MM.1S (cell line): ENCODE data around the gene LRRC1.
A peak's percentile ranks its signal among the peaks of the same experiment; 100 is the strongest.

Source experiments
- DNase-seq: peaks from one replicate; pipeline ENCODE4 v3.0.0-alpha.2; 2015
- H2AFZ ChIP-seq: fragments of 300-600 bp; sonication (generic); 2 replicates; pipeline ENCODE4 v1.6.0; 2016; ENCODE audit warnings: antibody characterized with exemption, low read length
- H3F3A ChIP-seq: fragments of 300-600 bp; sonication (generic); 2 replicates; pipeline ENCODE4 v1.6.1; 2016; ENCODE audit warnings: mild to moderate bottlenecking, antibody characterized with exemption, low read length, moderate library complexity, mixed read lengths; ENCODE audit not compliant: insufficient read depth
- H3K27ac ChIP-seq: fragments of 300-600 bp; sonication (generic); 2 replicates; pipeline ENCODE4 v1.5.1; 2016; ENCODE audit warnings: mild to moderate bottlenecking, low read length
- H3K27me3 ChIP-seq: fragments of 300-600 bp; sonication (generic); replicated peaks from 2 replicates; pipeline ENCODE4 v1.6.0; 2016; ENCODE audit warnings: low read length; ENCODE audit not compliant: insufficient read depth
- H3K36me3 ChIP-seq: fragments of 300-600 bp; sonication (generic); replicated peaks from 2 replicates; pipeline ENCODE4 v1.6.1; 2016; ENCODE audit warnings: mild to moderate bottlenecking, low read length, mixed read lengths; ENCODE audit not compliant: insufficient read depth
- H3K4me1 ChIP-seq: fragments of 300-600 bp; sonication (generic); 2 replicates; pipeline ENCODE4 v1.6.1; 2016; ENCODE audit warnings: low read length, mixed read lengths
- H3K4me2 ChIP-seq: fragments of 300-600 bp; sonication (generic); 2 replicates; pipeline ENCODE4 v1.6.0; 2016; ENCODE audit warnings: low read depth, low read length
- H3K4me3 ChIP-seq: fragments of 300-600 bp; sonication (generic); 2 replicates; pipeline ENCODE4 v1.5.1; 2016; ENCODE audit warnings: low read length, mixed read lengths
- H3K79me2 ChIP-seq: fragments of 300-600 bp; sonication (generic); 2 replicates; pipeline ENCODE4 v1.6.1; 2016; ENCODE audit warnings: mixed run types, low read length, mixed read lengths
- H3K9ac ChIP-seq: fragments of 300-600 bp; sonication (generic); 2 replicates; pipeline ENCODE4 v1.6.1; 2016; ENCODE audit warnings: low read length, mixed read lengths
- H3K9me2 ChIP-seq: fragments of 300-600 bp; sonication (generic); replicated peaks from 2 replicates; pipeline ENCODE4 v1.6.1; 2016; ENCODE audit warnings: mild to moderate bottlenecking, low read length, mixed read lengths; ENCODE audit not compliant: insufficient read depth
- H3K9me3 ChIP-seq: fragments of 300-600 bp; sonication (generic); replicated peaks from 2 replicates; pipeline ENCODE4 v1.6.1; 2016; ENCODE audit warnings: mild to moderate bottlenecking, low read length, mixed read lengths; ENCODE audit not compliant: insufficient read depth
- H4K20me1 ChIP-seq: fragments of 300-600 bp; sonication (generic); 2 replicates; pipeline ENCODE4 v1.6.1; 2016; ENCODE audit warnings: mild to moderate bottlenecking, low read length, moderate library complexity, mixed read lengths; ENCODE audit not compliant: insufficient read depth
- EZH2 ChIP-seq: fragments of 300-600 bp; sonication (generic); optimal IDR thresholded peaks from 2 replicates; pipeline ENCODE3; 2017; ENCODE audit warnings: low read depth, mild to moderate bottlenecking, antibody characterized with exemption, low read length, mixed read lengths
- EZH2phosphoT487 ChIP-seq: fragments of 300-600 bp; sonication (generic); IDR thresholded peaks from 2 replicates; pipeline ENCODE4 v1.6.1; 2018; ENCODE audit warnings: antibody characterized with exemption, low read length
- TF ChIP-seq, protein P1 (sequence below): fragments of 300-600 bp; sonication (generic); IDR thresholded peaks from 2 replicates; pipeline ENCODE4 v1.5.1; 2016; ENCODE audit warnings: antibody characterized with exemption, low read length, mixed read lengths

The LRRC1 gene

DNA sequence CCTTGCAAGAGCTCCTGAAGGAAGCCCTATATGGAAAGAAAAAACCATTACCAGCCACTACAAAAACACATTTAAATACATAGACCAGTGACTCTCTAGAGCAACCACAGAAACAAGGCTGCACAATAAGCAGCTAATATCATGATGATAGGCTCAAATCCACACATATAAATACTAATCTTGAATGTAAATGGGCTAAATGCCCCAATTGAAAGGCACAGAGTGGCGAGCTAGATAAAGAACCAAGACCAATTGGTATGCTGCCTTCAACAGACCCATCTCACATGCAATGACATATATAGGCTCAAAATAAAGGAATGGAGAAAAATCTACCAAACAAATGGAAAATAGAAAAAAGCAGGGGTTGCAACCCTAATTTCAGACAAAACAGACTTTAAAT lies 153.0 kb downstream of the LRRC1 start:
- TF ChIP-seq, protein P1, sequence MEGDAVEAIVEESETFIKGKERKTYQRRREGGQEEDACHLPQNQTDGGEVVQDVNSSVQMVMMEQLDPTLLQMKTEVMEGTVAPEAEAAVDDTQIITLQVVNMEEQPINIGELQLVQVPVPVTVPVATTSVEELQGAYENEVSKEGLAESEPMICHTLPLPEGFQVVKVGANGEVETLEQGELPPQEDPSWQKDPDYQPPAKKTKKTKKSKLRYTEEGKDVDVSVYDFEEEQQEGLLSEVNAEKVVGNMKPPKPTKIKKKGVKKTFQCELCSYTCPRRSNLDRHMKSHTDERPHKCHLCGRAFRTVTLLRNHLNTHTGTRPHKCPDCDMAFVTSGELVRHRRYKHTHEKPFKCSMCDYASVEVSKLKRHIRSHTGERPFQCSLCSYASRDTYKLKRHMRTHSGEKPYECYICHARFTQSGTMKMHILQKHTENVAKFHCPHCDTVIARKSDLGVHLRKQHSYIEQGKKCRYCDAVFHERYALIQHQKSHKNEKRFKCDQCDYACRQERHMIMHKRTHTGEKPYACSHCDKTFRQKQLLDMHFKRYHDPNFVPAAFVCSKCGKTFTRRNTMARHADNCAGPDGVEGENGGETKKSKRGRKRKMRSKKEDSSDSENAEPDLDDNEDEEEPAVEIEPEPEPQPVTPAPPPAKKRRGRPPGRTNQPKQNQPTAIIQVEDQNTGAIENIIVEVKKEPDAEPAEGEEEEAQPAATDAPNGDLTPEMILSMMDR, result no peak
- TF ChIP-seq EZH2phosphoT487, result no peak
- no peak for TF ChIP-seq EZH2
- Histone ChIP-seq H3K4me1 (peaks cover 7% of the 10 kb centered on the region; the same call in 1 of the 2 replicates), H3K9ac (no peak overlapping the region), H3K4me3 (no peak overlapping the region), H3K27ac (no peak overlapping the region), H3K4me2 (no peak overlapping the region), H3F3A (no peaks in the 10 kb centered on the region), H3K79me2 (no peaks in the 10 kb centered on the region), H3K27me3 (no peaks in the 10 kb centered on the region), H3K36me3 (no peaks in the 10 kb centered on the region), H4K20me1 (no peaks in the 10 kb centered on the region), H3K9me3 (no peaks in the 10 kb centered on the region), H2AFZ (no peak overlapping the region), H3K9me2 (no peaks in the 10 kb centered on the region)
- DNase-seq, result no peak

DNA sequence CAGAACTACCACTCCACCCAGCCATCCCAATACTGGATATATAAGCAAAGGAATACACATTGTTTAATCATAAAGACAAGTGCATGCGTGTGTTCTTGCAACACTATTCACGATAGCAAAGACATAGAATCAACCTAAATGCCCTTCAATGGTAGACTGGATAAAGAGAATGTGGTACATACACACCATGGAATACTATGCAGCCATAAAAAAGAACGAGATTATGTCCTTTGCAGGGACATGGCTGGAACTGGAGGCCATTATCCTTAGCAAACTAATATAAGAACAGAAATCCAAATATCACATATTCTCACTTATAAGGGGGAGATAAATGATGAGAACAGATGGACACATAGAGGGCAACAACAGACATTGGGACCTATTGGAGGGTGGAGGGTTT lies 156.6 kb downstream of the LRRC1 start:
- Histone ChIP-seq H3K27ac (no peak overlapping the region), H3K36me3 (no peaks in the 10 kb centered on the region), H3K4me2 (no peak overlapping the region), H3F3A (no peaks in the 10 kb centered on the region), H3K4me1 (0 out of 2 replicates have a peak, but pooled peaks cover under 1% of the 10 kb centered on the region), H4K20me1 (no peaks in the 10 kb centered on the region), H3K9ac (no peak overlapping the region), H3K79me2 (no peaks in the 10 kb centered on the region), H2AFZ (no peak overlapping the region), H3K27me3 (no peaks in the 10 kb centered on the region), H3K4me3 (no peak overlapping the region), H3K9me3 (no peaks in the 10 kb centered on the region), H3K9me2 (no peaks in the 10 kb centered on the region)
- TF ChIP-seq EZH2 (no peak), EZH2phosphoT487 (no peak)
- TF ChIP-seq, protein P1, result no peak
- no peak for DNase-seq

DNA sequence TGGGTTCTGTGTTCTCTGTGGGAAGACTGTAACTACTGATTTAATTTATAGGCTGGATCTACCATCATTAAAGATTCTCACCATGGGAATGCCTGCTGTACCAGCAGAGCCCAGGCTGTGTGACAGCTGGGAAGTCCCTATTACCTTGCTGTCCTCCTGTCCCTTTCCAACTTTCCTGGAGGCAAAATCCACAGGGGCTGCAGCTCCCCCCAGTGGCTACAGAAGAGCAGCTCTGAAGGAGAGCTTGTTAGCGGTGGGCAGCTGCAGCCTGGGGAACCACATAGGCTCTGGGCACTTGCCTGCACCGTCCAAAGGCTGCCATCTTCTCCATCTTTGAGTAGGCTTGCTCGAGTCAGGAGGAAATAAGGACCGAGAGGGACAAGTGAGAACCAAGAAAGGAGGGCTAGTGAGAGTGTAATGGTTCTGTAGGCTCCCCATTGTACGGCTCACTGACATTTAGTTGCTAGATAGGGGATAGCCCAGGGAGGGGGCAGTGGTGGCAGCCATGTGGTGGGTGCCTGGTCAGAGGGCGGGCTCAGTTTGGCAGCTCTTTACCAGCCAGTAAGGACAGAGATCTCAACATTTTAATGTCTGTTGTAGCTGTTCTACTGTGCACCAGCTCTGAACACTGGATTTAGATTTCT lies 161.4 kb downstream of the LRRC1 start:
- no peaks in the 10 kb centered on the region for H3K36me3 ChIP-seq
- no peaks in the 10 kb centered on the region for H4K20me1 ChIP-seq
- H3K9ac ChIP-seq, result no peak overlapping the region
- no peak overlapping the region for H3K27ac ChIP-seq
- no peaks in the 10 kb centered on the region for H3K9me3 ChIP-seq
- H3K4me1 ChIP-seq, result no peaks in the 10 kb centered on the region
- H3K79me2 ChIP-seq, result no peaks in the 10 kb centered on the region
- TF ChIP-seq EZH2, result no peak
- TF ChIP-seq, protein P1, result peak; percentile 68
- H3K4me3 ChIP-seq, result no peak overlapping the region
- H2AFZ ChIP-seq, result no peak overlapping the region
- peak; percentile 42 for DNase-seq
- no peaks in the 10 kb centered on the region for H3F3A ChIP-seq
- no peak overlapping the region for H3K4me2 ChIP-seq
- no peaks in the 10 kb centered on the region for H3K27me3 ChIP-seq
- H3K9me2 ChIP-seq, result no peaks in the 10 kb centered on the region
